ENCODE results near the gene INTS11.

The INTS11 gene

DNA sequence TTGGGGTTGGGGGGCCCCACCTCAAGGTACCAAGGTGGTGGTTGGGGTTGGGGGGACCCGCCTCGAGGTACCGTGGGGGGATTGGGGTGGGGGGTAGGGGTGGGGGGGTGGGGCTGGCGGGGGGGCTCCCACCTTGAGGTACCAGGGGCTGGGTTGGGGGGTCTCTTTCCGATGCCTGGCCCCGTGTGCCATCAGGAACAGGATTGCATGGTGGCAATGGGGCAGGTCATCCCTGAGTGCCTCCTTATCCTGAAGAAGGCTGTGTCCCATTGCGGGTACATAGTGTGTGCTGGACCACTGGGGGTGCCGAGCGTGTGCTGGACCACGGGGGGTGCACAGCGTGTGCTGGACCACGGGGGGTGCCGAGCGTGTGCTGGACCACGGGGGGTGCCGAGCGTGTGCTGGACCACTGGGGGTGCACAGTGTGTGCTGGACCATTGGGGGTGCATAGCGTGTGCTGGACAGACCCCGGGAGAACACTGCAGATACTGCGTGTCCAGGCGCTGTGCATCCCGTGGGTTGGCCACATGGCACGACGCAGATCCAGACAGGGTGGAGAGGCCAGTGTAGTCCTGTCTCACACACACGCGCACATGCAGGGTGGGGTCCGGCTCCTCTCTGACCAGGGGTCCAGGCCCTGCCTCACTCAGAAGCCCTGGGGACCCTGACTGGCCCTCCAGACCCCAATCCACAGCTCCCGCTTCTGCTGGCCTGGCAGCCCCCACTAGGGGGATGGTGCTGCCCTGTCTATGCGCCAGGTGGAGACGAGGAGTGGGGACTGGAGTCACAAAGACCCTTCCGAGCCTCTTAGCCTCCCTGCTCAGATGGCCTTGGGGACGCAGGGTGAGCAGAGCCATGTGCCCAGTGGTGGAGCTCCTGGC is 40.0 kb downstream of the INTS11 start:
- no peak for DNase-seq

DNA sequence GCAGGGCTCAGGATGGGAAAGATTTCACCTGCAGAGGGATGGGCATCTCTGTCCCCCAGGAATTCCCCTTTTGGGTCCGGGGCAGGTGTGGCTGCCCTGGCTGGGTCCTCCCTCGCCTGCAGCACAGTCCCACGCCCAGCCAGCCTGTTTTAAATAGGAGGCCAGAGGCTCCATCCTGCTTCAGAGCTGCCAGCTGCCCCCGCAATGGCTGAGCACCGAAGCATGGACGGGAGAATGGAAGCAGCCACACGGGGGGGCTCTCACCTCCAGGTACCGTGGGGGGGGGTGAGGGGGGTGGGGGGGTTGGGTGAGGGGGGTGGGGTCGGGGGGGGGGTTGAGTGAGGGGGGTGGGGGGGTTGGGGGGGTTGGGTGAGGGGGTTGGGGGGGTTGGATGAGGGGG is 40.6 kb downstream of the INTS11 start:
- DNase-seq: no peak

DNA sequence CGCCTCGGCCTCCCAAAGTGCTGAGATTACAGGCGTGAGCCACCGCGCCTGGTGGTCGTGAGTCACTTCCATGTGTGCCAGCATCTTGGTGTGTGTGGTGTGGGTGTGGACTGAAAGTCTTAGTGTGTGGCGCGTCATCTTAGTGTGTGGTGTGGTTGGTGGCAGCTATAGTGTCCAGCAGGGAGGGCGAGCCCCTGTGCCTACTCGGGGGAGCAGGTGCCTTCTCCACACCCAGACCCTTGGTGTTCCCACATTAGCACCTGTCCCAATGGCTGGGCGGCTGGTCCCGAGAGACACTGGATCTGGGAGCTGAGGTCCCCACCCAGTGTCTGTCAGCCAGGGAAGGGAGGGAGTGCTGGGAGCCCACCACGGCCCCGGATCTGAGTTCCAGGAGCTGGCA is 41.5 kb downstream of the INTS11 start:
- no peak for DNase-seq

DNA sequence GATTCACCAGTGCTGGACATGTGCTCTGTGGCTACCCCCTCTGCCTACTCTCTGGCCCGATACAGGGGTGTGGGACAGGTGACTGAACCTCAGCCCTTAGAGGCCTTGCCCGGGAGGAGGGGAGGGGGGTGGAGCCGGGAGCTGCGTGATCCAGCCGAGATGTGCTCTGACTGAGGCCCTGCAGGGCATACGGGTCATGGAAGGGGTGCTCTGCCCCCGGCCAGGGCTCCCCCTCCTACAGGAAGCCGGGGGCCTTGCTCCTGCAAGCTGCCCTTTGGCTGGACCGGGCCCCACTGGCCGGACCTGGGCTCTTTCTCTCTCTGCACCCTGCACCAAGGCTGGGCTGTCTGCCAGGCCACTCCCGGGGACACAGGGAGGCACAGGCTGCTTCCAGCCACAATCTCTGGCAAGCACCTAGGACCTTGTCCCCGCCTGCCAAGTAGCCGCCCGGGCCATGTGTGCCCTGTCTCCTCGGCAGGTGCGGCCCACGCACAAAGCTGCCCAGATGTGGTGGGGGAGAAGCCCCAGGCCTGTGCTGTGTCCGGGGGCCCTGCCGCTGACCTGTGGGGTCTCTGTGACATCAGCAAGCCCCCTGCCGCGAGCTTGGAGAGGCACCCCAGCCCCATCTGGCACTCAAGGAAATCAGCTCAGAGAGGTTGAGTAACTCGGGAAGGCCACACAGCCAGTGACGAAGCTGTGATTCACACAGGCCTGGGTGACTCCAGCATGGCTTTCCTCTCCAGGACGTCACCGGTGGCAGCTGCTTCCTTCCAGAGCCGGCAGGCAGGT is 42.7 kb downstream of the INTS11 start:
- DNase-seq: no peak

DNA sequence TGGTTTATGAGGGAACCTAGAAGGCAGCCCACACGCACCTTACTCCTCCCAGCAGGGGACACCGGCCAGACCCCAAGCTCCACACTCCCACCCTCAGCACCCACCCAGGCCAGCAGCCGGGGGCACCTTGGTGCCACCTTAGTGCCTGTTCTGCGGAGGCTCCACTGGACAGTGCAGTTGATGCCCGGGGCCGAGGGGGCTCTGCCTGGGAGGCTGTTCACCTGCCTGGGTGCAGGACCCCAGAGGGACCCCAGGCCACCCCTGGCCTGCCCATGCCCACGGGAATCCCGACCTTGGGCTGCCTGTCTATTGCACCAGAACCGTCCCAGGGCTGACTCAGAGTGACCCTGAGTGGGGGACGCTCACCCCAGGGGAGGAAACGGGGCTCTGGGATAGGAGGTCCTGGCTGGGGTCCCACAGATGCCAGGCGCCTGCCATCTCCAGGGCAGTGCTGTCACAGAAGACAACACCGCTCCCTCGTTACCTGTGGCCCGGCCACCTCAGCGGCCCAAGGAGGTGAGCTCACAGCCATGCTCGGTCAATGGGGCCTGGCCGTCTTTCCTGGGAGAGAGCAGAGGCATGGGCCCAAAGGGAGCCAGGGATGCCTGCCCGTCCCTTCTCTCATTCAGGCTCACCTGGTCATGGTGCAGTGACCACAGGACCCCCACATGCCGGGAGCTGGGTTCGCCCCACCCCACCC is 43.5 kb downstream of the INTS11 start:
- no peak for DNase-seq

GRCh38 chr1:1279028-1279427 is 45.4 kb downstream of the INTS11 start:
- no peak for DNase-seq

DNA sequence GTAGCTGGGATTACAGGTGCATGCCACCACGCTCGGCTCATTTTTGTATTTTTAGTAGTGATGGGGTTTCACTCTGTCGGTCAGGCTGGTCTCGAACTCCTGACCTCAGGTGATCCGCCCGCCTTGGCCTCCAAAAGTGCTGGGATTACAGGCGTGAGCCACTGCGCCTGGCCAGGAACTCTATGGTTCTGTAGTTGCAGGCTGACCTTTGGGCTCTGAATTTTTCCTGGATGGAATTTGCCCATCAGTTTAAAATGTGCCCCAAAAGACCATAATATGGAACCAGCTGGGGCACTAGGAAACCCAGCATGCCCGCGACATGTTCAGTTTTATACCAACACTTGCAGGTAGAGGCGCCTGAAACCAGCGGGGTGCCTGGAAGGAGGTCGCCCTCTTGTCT is 45.8 kb downstream of the INTS11 start:
- no peak for DNase-seq

GRCh38 chr1:1275836-1276235 is 48.6 kb downstream of the INTS11 start:
- no peak for DNase-seq

- DNase-seq: no peak
These were observed 49.5 kb downstream of the INTS11 start for GRCh38 chr1:1274931-1275431.

DNA sequence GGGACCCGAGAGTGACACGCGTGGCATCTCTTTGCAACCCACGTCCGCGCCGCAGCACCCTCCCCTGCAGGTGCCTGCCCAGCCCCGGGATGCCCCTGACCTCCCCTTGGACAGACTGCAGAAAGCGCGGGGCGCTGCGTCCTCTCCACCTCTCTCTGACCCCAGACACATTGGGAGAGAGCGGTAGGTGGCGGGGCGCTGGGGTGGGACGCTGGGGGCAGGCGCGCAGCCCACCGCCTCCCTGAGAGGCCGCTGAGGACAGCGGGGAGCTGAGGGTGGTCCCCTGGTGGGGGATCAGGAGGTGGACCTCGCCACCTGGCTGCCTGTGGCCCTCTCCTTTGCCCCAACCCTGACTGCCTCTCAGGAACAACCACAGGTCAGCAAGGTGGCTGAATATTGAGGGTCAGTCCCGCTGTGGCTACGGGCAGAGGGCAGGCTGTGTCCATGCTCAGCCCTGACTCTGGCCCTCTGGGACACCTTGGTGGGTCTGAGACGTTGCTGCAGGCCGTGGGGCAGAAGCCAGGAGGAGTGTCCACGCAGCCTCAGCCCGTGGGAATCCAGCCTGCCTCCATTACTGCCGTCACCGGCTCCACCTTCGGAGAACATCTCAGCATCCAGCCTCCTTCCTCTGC is 50.0 kb downstream of the INTS11 start:
- DNase-seq: no peak

DNA sequence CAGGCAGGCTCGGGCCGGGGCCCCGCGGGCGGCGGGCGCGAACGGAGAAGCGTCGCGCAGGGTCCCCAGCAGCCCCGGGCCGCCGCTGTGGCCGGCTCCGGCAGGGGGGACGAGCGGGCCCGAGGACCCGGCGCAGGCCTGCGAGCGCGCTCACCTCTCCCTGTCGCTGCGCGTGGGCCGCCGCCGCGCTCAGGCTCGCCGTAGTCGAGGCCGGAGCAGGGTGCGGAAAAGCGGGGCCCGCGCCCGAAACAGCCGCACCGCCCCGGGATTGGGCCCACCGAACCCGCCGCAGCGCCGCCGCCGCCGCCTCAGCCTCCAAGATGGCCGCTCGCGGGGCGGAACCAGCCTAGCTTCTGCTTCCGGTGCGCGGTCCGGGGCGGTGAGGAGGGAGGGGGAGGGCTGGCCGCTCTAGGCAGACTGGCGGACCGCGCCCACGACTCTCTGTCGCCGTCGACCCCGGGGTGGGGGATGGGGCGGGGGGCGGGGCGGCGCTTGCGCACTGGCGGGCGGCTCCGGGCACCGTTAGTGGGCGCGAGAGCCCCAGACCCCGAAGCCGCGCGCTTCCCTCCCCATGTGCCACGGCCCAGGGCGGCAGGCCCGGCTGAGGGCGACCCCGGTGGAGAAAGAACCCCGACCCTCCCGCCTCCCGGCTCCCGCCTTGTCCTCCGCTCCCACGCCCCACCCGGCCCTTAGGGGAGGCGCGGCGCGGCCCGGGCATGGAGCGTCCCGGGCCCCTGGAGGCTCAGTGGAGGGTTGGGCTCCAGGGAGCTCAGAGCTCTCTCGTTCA is 50.8 kb downstream of the INTS11 start, which contains the start of gene UBE2J2:
TSS of gene UBE2J2 (minus strand) at position 343 of the 787 bp plus-strand sequence. CDS start 5,862 bp downstream, outside the sequence.
- DNase-seq: no peak

- no peak for DNase-seq
These were observed 51.3 kb downstream of the INTS11 start for GRCh38 chr1:1273209-1273511.

- no peak for DNase-seq
These were observed 51.9 kb downstream of the INTS11 start for GRCh38 chr1:1272341-1273208.

- DNase-seq: no peak
These were observed 53.6 kb downstream of the INTS11 start for GRCh38 chr1:1270813-1271212.

- DNase-seq: no peak
These were observed 56.2 kb downstream of the INTS11 start for GRCh38 chr1:1268284-1268682.

DNA sequence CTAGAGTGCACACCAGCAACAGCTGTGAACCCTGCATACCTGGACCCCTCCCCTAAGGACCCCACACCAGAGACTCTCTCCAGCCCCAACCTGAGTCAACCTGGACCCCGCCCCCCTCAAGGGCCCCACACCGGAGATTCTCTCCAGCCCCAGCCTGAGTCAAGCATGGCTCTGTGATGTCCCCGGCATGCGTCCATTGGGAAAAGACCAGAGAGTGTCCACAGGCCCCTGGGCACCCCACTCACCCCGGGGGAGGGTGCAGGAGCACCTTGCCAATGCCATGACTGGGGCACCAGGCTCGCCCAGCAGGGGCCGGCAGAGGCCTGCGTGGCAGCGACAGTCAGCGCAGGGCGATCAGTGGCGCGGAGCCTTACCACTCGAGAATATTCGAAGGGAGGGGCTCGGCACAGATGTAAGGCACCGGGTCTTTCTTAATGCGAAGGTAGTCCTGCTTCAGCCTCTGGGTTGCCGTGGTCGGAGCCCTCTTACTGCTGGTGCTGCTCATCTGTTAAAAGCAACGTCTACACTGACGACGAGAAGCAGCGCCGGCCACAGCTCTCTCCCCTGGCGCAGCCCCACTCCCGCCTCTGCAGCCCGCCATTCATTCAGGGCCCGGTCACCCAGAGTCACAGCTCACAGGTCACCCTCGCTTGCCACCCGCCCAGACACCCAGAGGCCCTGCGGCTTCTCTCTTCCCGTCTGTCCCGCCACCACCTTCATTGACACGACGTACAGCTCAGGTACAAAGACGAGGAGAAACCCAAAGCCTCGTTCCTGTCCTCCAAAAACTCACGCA is 56.8 kb downstream of the INTS11 start:
- DNase-seq: no peak

DNA sequence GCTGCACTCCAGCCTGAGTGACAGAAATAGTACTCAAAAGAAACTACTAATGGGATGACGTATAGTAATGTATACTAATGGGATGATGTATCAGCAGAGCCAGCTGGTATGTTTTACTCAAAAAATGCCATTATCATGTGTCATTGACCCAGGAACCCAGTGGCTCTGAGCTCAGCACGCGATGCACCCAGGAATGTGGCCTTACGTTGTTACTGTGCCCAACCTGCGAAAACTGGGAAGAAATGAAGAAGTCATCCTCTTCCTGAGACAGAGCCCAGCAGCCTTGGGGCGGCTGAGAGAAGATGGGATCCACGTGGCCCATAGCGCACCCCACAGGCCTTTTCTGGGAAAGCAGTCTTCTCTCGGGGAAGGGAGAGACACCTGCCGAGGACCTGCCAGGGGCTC is 59.6 kb downstream of the INTS11 start:
- DNase-seq: no peak

GRCh38 chr1:1264026-1264425 is 60.4 kb downstream of the INTS11 start:
- no peak for DNase-seq

DNA sequence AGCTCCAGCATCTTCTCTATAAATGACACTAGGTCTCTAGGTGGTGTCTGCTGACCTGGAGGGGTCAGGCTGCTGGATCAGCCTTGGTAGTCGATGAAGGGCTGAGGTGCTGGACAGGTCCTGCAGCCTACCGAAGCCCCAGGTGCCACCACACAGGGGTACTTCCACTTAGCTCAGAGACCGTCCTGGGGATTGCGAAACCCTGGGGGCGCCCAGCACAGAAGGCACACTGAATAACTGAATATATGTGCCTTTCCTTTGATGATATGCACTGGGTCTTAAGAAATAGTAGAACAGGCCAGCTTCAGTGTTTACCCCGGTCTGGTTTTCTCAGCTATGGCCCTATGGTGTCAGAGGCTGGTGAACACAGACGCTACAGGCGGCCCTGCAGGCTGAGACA is 61.7 kb downstream of the INTS11 start:
- no peak for DNase-seq

- no peak for DNase-seq
These were observed 62.4 kb downstream of the INTS11 start for GRCh38 chr1:1262071-1262470.

Measured in NCI-H2107 (cell line).